SH-SY5Y (cell line): ENCODE data around the gene SKAP2.

ENCODE experiments used
- GATA2 ChIP-seq: IDR thresholded peaks from 2 replicates; pipeline ENCODE4 v1.6.1; 2011; ENCODE audit warnings: mild to moderate bottlenecking, low read depth, low read length
- GATA3 ChIP-seq: IDR thresholded peaks from 2 replicates; pipeline ENCODE4 v1.6.1; 2011; ENCODE audit warnings: low read depth, mild to moderate bottlenecking, low read length, moderate library complexity

GRCh38 chr7:26662646-26663045 lies 201.7 kb downstream of the SKAP2 start:
- TF ChIP-seq GATA2: no peak
- TF ChIP-seq GATA3: no peak
